Effector memory CD4-positive, alpha-beta T cell (primary cell): Measurements from ENCODE around the gene KLK14.
A peak's percentile ranks its signal among the peaks of the same experiment; 100 is the strongest.

Source experiments
- DNase-seq, 3 donors: peaks; one replicate each; pipeline ENCODE4 v3.0.0-alpha.2; 2020
- H3K27ac ChIP-seq: 2 replicates; pipeline ENCODE4 v1.7.0; 2013; ENCODE audit warnings: mild to moderate bottlenecking, low read length, moderate library complexity; ENCODE audit not compliant: insufficient read depth, poor library complexity, severe bottlenecking
- H3K27me3 ChIP-seq: replicated peaks from 2 replicates; pipeline ENCODE4 v1.7.0; 2013; ENCODE audit warnings: mild to moderate bottlenecking, low read length; ENCODE audit not compliant: insufficient read depth, control insufficient read depth, poor library complexity, severe bottlenecking
- H3K36me3 ChIP-seq: 2 replicates; pipeline ENCODE4 v1.7.0; 2013; ENCODE audit warnings: mild to moderate bottlenecking, low read length, moderate library complexity; ENCODE audit not compliant: control insufficient read depth, insufficient read depth
- H3K4me1 ChIP-seq: 2 replicates; pipeline ENCODE4 v1.7.0; 2013; ENCODE audit warnings: low read length, mild to moderate bottlenecking; ENCODE audit not compliant: control insufficient read depth, insufficient read depth, poor library complexity, severe bottlenecking
- H3K4me3 ChIP-seq: 2 replicates; pipeline ENCODE4 v1.7.0; 2013; ENCODE audit warnings: low read length, low read depth, mild to moderate bottlenecking; ENCODE audit not compliant: insufficient read depth, poor library complexity, severe bottlenecking
- H3K9me3 ChIP-seq: 2 replicates; pipeline ENCODE4 v1.7.0; 2013; ENCODE audit warnings: mild to moderate bottlenecking, low read length, moderate library complexity; ENCODE audit not compliant: control insufficient read depth
- total RNA-seq, 3 donors: gene quantifications; one replicate each; lab custom pipeline; 2026; lab: John Stamatoyannopoulos, UW

The KLK14 gene, protein sequence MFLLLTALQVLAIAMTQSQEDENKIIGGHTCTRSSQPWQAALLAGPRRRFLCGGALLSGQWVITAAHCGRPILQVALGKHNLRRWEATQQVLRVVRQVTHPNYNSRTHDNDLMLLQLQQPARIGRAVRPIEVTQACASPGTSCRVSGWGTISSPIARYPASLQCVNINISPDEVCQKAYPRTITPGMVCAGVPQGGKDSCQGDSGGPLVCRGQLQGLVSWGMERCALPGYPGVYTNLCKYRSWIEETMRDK
- 0 to 0.35 (median 0.19) reads per million in 3 donors for total RNA-seq

GRCh38 chr19:51082611-51083010 lies at the start of gene KLK14:
KLK14 (minus strand) TSS chr19:51082887; CDS start chr19:51082614, 273 bp downstream.
- Histone ChIP-seq H3K9me3 (no peaks in the 10 kb centered on the region), H3K36me3 (no peaks in the 10 kb centered on the region), H3K27me3 (no peaks in the 10 kb centered on the region), H3K4me1 (no peaks in the 10 kb centered on the region), H3K4me3 (no peak within 1 kb of the TSS), H3K27ac (no peak within 1 kb of the TSS)
- no peak for DNase-seq

- no peak for DNase-seq
- Histone ChIP-seq H3K4me1 (peaks cover 23% of the 10 kb centered on the region), H3K27ac (no peak overlapping the region), H3K27me3 (no peaks in the 10 kb centered on the region), H3K36me3 (no peaks in the 10 kb centered on the region), H3K9me3 (no peaks in the 10 kb centered on the region), H3K4me3 (no peak overlapping the region)
These were observed 49.3 kb upstream of the KLK14 start for GRCh38 chr19:51131780-51132680.

- Histone ChIP-seq H3K4me3 (no peak overlapping the region), H3K9me3 (no peaks in the 10 kb centered on the region), H3K27me3 (no peaks in the 10 kb centered on the region), H3K4me1 (peaks cover 35% of the 10 kb centered on the region), H3K27ac (no peak overlapping the region), H3K36me3 (no peaks in the 10 kb centered on the region)
- no peak for DNase-seq
These were observed 47.0 kb upstream of the KLK14 start for GRCh38 chr19:51129716-51130115.

GRCh38 chr19:51128227-51128626 lies 45.5 kb upstream of the KLK14 start:
- H3K9me3 ChIP-seq = no peaks in the 10 kb centered on the region
- H3K27ac ChIP-seq = no peak overlapping the region
- H3K36me3 ChIP-seq = no peaks in the 10 kb centered on the region
- H3K4me3 ChIP-seq = no peak overlapping the region
- H3K27me3 ChIP-seq = no peaks in the 10 kb centered on the region
- peaks cover 49% of the 10 kb centered on the region for H3K4me1 ChIP-seq
- DNase-seq = no peak

- Histone ChIP-seq H3K27ac (no peak overlapping the region), H3K9me3 (no peaks in the 10 kb centered on the region), H3K27me3 (no peaks in the 10 kb centered on the region), H3K36me3 (no peaks in the 10 kb centered on the region), H3K4me3 (no peak overlapping the region), H3K4me1 (peaks cover 54% of the 10 kb centered on the region)
- DNase-seq = no peak
These were observed 45.1 kb upstream of the KLK14 start for GRCh38 chr19:51127755-51128154.

DNA sequence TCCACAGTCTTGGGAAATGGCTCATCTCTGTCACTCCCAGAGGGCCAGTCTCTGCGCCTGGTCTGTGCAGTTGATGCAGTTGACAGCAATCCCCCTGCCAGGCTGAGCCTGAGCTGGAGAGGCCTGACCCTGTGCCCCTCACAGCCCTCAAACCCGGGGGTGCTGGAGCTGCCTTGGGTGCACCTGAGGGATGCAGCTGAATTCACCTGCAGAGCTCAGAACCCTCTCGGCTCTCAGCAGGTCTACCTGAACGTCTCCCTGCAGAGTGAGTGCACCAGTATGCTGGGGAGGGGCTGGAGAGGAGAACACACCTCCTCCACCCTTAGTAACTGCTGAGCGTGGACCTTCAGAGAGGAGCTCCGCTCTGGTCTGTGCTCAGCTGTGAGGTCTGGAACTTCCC lies 44.3 kb upstream of the KLK14 start:
- peaks cover 54% of the 10 kb centered on the region for H3K4me1 ChIP-seq
- H3K4me3 ChIP-seq = no peak overlapping the region
- DNase-seq = no peak
- H3K9me3 ChIP-seq = no peaks in the 10 kb centered on the region
- H3K36me3 ChIP-seq = no peaks in the 10 kb centered on the region
- no peaks in the 10 kb centered on the region for H3K27me3 ChIP-seq
- no peak overlapping the region for H3K27ac ChIP-seq

DNA sequence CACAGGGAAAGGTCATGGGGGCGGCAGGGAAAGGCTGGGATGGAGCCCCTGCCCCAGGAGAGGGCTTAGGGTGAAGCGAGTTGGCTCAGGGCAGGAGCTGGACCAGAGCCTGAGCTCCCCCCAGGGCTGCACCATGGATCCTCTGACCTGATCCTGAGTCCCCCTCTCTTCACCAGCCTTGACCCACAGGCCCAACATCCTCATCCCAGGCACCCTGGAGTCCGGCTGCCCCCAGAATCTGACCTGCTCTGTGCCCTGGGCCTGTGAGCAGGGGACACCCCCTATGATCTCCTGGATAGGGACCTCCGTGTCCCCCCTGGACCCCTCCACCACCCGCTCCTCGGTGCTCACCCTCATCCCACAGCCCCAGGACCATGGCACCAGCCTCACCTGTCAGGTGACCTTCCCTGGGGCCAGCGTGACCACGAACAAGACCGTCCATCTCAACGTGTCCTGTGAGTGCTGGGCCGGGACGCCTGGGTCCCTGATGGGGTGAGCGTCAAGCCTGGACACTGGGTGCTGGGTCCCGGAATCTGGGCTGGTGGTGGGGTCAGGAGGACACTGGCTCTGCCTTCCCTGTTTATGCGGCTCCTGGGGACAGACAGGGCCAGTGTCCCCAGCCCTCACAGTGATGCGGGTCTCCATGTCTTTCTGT lies 42.9 kb upstream of the KLK14 start:
- H3K4me3 ChIP-seq = no peak overlapping the region
- no peaks in the 10 kb centered on the region for H3K36me3 ChIP-seq
- no peaks in the 10 kb centered on the region for H3K9me3 ChIP-seq
- peaks cover 50% of the 10 kb centered on the region for H3K4me1 ChIP-seq
- H3K27me3 ChIP-seq = no peaks in the 10 kb centered on the region
- DNase-seq = no peak
- no peak overlapping the region for H3K27ac ChIP-seq

GRCh38 chr19:51124729-51125128 lies 42.0 kb upstream of the KLK14 start, which contains the start of gene SIGLEC9:
SIGLEC9 (plus strand) TSS chr19:51124906; CDS start chr19:51124975, 69 bp downstream.
- no peak within 1 kb of the TSS for H3K4me3 ChIP-seq
- peaks cover 50% of the 10 kb centered on the region for H3K4me1 ChIP-seq
- DNase-seq = no peak
- H3K36me3 ChIP-seq = no peaks in the 10 kb centered on the region
- H3K9me3 ChIP-seq = no peaks in the 10 kb centered on the region
- H3K27ac ChIP-seq = peak within 1 kb of the TSS; percentile 27
- no peaks in the 10 kb centered on the region for H3K27me3 ChIP-seq

DNA sequence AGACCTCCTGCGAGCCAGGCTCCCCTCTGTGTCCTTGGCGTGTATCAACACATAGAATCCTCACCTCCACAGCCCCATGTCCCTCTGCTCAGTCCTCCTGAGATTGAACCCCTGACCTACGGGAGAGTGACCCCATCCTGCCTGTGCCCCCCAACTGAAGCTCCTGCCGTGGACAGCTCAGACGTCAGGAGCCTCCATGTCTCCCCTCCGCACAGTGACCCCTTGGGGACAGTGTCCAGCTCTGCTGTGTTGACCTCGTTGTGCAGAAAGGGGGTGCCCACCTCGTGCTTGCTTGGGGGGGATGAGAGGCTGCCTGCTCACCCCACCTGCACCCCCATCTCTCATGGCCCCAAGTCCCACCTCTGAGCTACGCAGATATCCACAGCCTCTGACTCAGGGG lies 41.5 kb upstream of the KLK14 start:
- no peak for DNase-seq
- Histone ChIP-seq H3K36me3 (no peaks in the 10 kb centered on the region), H3K27me3 (no peaks in the 10 kb centered on the region), H3K4me3 (no peak overlapping the region), H3K9me3 (no peaks in the 10 kb centered on the region), H3K4me1 (peaks cover 50% of the 10 kb centered on the region), H3K27ac (no peak overlapping the region)
